OCI-LY3 (cell line): Measurements from ENCODE around the gene CD72.

Experiments
- CTCF ChIP-seq: fragments of 200-600, 300-600 bp; sonication (generic); IDR thresholded peaks from 2 replicates; pipeline ENCODE4 v1.5.1; 2014; ENCODE audit warnings: antibody characterized with exemption, low read length, low read depth
- EZH2phosphoT487 ChIP-seq: fragments of 200-600 bp; shearing (Covaris generic); IDR thresholded peaks from 2 replicates; pipeline ENCODE4 v1.6.1; 2018; ENCODE audit warnings: antibody characterized with exemption, mixed run types, low read depth

DNA sequence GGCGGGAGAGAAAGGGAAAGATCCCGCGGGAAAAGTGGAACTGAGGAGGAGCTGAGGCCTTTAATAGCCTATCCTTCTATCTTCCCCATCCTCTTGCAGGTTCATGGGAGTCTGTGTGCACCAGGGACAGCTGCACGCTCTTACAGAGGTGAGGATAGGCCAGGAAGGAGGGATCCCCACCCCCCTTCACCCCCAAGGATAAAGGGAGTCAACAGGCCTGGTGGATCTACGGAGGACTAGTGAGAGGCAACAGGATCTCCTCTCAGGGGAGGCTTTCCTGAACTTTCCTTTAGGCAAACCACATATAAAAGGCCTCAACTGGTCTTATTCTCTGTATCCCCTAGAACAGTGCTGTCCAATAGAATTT lies 12.1 kb downstream of the CD72 start:
- TF ChIP-seq CTCF: no peak
- TF ChIP-seq EZH2phosphoT487: no peak
